Esophagus muscularis mucosa (tissue), 4 donors: Measurements from ENCODE around the gene DUSP9. TPM values are rescaled to one million over a fixed set of nuclear protein-coding genes. Genes with fewer than 3 reads are reported as not detected.
"Not testable (repeated sequence)": the region's sequence is repeated elsewhere in the genome, so short reads cannot be mapped to it uniquely, and the experiment has no call there.

Source experiments
- DNase-seq: peaks from one replicate; pipeline ENCODE4 v3.0.0-alpha.2; 2017; ENCODE audit errors: extremely low spot score
- H3K27ac ChIP-seq, 4 donors: fragments of 200-600 bp; sonication (generic); replicated peaks in 1 of 4; 1 replicate in 3 of 4; 2 replicates in 1 of 4; pipeline ENCODE4 v1.5.1; 2016 to 2019; ENCODE audit warnings: mild to moderate bottlenecking in 1 of 4
- H3K27me3 ChIP-seq, 4 donors: fragments of 200-600 bp; sonication (generic); one replicate each; pipeline versions ENCODE4 v1.5.1 to v1.6.0; 2016 to 2019
- H3K36me3 ChIP-seq, 4 donors: fragments of 200-600 bp; sonication (generic); one replicate each; pipeline ENCODE4 v1.5.1; 2016 to 2019
- H3K4me1 ChIP-seq, 4 donors: fragments of 200-600 bp; sonication (generic); one replicate each; pipeline ENCODE4 v1.5.1; 2016 to 2019
- H3K4me3 ChIP-seq, 4 donors: fragments of 200-600 bp; sonication (generic); 1 replicate in 2 of 4; 2 replicates in 2 of 4; pipeline ENCODE4 v1.5.1; 2016 to 2019; ENCODE audit warnings: mild to moderate bottlenecking in 4 of 4, moderate library complexity in 1 of 4
- H3K9me3 ChIP-seq, 4 donors: fragments of 200-600 bp; sonication (generic); 1 replicate in 3 of 4; 2 replicates in 1 of 4; pipeline ENCODE4 v1.5.1; 2016 to 2019
- EP300 ChIP-seq: sonication (generic); formaldehyde crosslinking; IDR thresholded peaks from one replicate; pipeline ENCODE4 v1.6.1; 2017; ENCODE audit warnings: antibody characterized with exemption
- POLR2A ChIP-seq: fragments of 450-650 bp; IDR thresholded peaks from one replicate; pipeline ENCODE4 v1.6.1; 2017; ENCODE audit warnings: antibody characterized with exemption, moderate library complexity, mild to moderate bottlenecking, low read depth
- POLR2AphosphoS5 ChIP-seq, 2 donors: sonication (generic); formaldehyde crosslinking; IDR thresholded peaks; one replicate each; pipeline ENCODE4 v1.6.1; 2017; ENCODE audit warnings: antibody characterized with exemption in 2 of 2
- WGBS: methylation state at CpG from one replicate; pipeline ENCODE4 v1.1.5; 2018; 5-methylcytosine and 5-hydroxymethylcytosine counted together
- intact Hi-C: fragments of 100-400 bp; cut with DNase I; formaldehyde crosslinking; loops from one replicate; pipeline ENCODE4 v1.15.1; 2023
- total RNA-seq, 4 donors: library from RNA; depleted of rRNA; stranded (reverse); fragments of >200 nt; gene quantifications; one replicate each; pipeline versions ENCODE4 v1.1.0 to v1.2.1, GENCODE V29; 2016
- TF ChIP-seq, protein P1 (sequence below), 3 experiments: fragments of 200-600 bp in 2 of 3; fragments of 450-650 bp in 1 of 3; sonication (generic) in 2 of 3; IDR thresholded peaks; one replicate each; pipeline ENCODE4 v1.5.1; 2017 to 2019; ENCODE audit warnings: antibody characterized with exemption in 3 of 3, mild to moderate bottlenecking in 2 of 3, moderate library complexity in 1 of 3

DUSP9 gene
- total RNA-seq, 4 donors from 2014 or later = not detected

DNA sequence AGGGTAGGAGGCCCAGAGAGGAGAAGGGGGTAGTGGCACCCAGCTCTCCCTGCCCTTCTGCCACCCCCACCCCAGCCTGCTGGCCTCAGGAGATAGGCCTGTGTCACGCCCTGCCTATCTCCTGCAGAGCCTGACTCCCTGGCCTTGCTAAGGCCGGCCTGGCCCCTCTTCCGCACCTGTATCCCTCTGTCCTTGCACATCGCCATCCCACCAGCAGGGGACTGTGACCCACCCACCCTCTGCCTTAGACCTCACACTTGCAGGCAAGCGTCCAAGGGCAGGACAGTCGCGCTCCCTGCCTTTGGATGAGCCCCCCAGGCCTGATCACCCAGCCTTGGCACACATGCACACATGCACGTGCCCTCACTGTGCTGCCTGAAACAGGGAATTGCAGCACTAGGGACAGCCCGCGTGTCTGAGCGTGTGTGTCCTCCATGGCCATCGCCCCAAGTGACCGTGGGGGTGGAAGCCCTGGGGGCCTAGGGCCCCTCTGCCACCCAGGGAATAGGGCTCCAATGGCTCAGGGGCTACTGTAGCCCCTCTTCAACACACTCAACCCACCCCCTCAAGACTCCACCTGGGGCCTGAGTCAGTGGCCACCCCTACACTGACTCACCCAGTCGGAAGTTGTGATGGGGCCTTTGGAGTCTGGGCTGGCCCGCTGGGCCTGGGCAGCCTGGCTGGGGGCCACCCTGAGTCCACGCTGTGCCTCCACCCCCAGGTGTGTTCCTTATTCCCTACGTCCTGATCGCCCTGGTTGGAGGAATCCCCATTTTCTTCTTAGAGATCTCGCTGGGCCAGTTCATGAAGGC, 42.9 kb downstream of the DUSP9 start:
- TF ChIP-seq POLR2AphosphoS5 (IDR thresholded peaks at IDR 0.05) = no peak
- no peak for TF ChIP-seq EP300
- no peak for TF ChIP-seq POLR2A
- TF ChIP-seq, protein P1, sequence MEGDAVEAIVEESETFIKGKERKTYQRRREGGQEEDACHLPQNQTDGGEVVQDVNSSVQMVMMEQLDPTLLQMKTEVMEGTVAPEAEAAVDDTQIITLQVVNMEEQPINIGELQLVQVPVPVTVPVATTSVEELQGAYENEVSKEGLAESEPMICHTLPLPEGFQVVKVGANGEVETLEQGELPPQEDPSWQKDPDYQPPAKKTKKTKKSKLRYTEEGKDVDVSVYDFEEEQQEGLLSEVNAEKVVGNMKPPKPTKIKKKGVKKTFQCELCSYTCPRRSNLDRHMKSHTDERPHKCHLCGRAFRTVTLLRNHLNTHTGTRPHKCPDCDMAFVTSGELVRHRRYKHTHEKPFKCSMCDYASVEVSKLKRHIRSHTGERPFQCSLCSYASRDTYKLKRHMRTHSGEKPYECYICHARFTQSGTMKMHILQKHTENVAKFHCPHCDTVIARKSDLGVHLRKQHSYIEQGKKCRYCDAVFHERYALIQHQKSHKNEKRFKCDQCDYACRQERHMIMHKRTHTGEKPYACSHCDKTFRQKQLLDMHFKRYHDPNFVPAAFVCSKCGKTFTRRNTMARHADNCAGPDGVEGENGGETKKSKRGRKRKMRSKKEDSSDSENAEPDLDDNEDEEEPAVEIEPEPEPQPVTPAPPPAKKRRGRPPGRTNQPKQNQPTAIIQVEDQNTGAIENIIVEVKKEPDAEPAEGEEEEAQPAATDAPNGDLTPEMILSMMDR (IDR thresholded peaks at IDR 0.05) = no peak
- peaks cover 3 to 35% (median 30%) of the 10 kb centered on the region in 4 donors for H3K4me1 ChIP-seq
- intact Hi-C loops = no loop called here
- 78% methylated on average over 11 of the region's 19 CpGs for WGBS
- peaks cover 0 to 20% (median 15%) of the 10 kb centered on the region in 4 donors for H3K36me3 ChIP-seq
- H3K27ac ChIP-seq = peak overlapping the region; percentile 83 to 86 (median 86)
- no peaks in the 10 kb centered on the region for H3K27me3 ChIP-seq
- DNase-seq = no peak
- no peaks in the 10 kb centered on the region for H3K9me3 ChIP-seq
- H3K4me3 ChIP-seq = peak overlapping the region; percentile 53 to 68 (median 62)

DNA sequence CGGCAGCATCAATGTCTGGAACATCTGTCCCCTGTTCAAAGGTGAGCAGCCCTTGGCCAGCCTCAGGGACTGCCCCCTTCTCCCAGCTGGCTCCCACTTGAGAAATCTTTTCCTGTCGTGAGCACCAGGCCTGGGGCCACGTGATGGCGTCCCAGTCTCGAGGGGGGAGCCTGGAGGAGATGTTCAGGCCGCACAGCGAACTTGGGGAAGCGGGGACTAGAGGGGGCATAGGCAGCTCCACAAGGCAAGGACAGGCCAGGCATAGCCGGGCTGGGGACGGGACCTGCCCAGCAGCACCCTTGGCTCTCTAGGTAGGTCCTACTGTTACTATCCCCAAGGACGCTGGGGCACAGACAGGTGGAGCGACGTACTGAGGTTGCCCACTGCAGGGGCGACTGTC, 43.5 kb downstream of the DUSP9 start:
- peak overlapping the region; percentile 83 to 86 (median 86) for H3K27ac ChIP-seq
- H3K4me1 ChIP-seq = peaks cover 3 to 35% (median 30%) of the 10 kb centered on the region in 4 donors
- WGBS = 80% methylated on average over 12 of the region's 14 CpGs

DNA sequence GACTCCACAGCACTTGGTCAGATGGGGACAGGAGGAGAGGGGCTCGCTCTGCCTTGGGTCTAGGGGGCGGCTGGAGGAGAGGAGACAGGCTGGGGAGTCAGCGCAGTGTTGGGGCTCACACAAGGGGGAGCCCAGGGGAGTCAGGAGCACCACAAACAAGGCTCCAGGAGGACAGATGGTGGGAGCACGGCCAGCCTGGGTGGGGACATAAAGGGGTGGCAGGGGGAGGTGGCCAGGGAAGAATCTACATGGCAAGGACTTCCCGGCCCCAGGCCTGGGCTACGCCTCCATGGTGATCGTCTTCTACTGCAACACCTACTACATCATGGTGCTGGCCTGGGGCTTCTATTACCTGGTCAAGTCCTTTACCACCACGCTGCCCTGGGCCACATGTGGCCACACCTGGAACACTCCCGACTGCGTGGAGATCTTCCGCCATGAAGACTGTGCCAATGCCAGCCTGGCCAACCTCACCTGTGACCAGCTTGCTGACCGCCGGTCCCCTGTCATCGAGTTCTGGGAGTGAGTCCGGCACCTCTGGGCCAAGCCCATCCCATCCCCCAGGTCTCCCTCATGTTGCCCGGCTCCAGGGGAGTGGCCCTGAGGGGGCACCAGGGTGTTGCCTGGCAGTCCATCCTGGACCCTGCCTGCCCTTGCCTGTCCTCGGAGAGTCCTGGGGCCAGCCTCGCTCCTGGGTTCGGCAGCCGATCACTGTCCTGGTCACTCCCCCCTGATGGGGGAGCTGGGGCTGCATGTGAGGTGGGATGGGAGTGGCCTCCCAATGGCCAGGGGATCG, 44.2 kb downstream of the DUSP9 start:
- H3K27me3 ChIP-seq, H3K4me3 ChIP-seq, H3K9me3 ChIP-seq, intact Hi-C loops, DNase-seq: not testable (repeated sequence)
- peaks cover 3 to 35% (median 30%) of the 10 kb centered on the region in 4 donors for H3K4me1 ChIP-seq
- peak overlapping the region in 2 of 4 donors; percentile 14 to 86 for H3K27ac ChIP-seq
- H3K36me3 ChIP-seq = peaks cover 0 to 24% (median 16%) of the 10 kb centered on the region in 4 donors
- 78% methylated on average over 7 of the region's 21 CpGs for WGBS

More for the DNA sequence above, 43.5 kb downstream of the DUSP9 start:
- Histone ChIP-seq H3K9me3 (no peaks in the 10 kb centered on the region), H3K27me3 (no peaks in the 10 kb centered on the region), H3K4me3 (peak overlapping the region in 2 of 4 donors; percentile 61 to 68), H3K36me3 (peaks cover 0 to 24% (median 16%) of the 10 kb centered on the region in 4 donors)
- intact Hi-C loops = no loop called here
- TF ChIP-seq, protein P1 (IDR thresholded peaks at IDR 0.05) = no peak
- TF ChIP-seq POLR2A (no peak), POLR2AphosphoS5 (IDR thresholded peaks at IDR 0.05) (no peak), EP300 (no peak)
- DNase-seq = no peak

DNA sequence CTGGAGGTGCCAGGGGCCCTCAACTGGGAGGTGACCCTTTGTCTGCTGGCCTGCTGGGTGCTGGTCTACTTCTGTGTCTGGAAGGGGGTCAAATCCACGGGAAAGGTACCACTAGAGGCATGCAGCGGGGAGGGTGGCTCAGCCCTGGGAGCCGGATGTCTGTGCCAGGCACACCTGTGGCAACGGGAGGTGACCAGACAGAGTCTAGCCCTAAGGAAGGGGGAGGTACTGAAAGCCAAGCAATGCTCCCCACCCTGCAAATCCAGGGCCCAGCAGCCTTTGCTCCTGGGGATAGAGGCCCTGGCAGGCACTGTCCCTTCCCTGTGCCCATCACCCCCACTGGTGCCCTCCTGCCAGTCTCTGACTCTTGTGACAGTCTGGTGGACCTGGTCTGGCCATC, 45.0 kb downstream of the DUSP9 start:
- H3K4me3 ChIP-seq = no peak overlapping the region
- H3K36me3 ChIP-seq = peaks cover 0 to 29% (median 19%) of the 10 kb centered on the region in 4 donors
- intact Hi-C loops = no loop called here
- no peak for DNase-seq
- H3K9me3 ChIP-seq = no peaks in the 10 kb centered on the region
- peak overlapping the region in 1 of 4 donors; percentile 21 for H3K27ac ChIP-seq
- TF ChIP-seq, protein P1 (IDR thresholded peaks at IDR 0.05) = no peak
- TF ChIP-seq EP300 = no peak
- no peak for TF ChIP-seq POLR2A
- no peak for TF ChIP-seq POLR2AphosphoS5 (IDR thresholded peaks at IDR 0.05)
- 33% methylated on average over 1 of the region's 4 CpGs for WGBS
- H3K4me1 ChIP-seq = peaks cover 3 to 32% (median 27%) of the 10 kb centered on the region in 4 donors
- H3K27me3 ChIP-seq = no peaks in the 10 kb centered on the region

DNA sequence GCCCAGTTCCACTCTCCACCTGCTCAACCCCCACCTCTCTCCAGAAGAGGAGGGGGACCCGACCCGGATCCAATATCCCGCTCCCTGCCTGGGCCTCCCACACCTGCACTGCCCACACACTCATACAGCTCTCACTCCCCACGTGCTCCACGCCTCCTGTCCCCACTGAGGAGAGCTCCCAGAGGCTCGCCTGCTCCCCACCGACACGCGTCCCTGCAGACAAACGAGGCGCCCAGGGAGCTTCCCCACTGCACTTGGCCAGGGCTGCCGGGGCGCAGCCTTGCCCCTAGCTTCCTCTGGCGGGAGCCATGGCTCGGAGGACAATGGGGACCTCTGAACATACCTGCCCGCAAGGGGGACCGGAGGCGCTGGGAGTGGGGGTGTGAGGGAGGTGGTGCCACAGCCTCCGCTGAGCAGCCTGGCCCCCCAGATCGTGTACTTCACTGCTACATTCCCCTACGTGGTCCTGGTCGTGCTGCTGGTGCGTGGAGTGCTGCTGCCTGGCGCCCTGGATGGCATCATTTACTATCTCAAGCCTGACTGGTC, 45.7 kb downstream of the DUSP9 start:
- peaks cover 0 to 31% (median 20%) of the 10 kb centered on the region in 4 donors for H3K36me3 ChIP-seq
- WGBS = 72% methylated on average over 19 of the region's 24 CpGs
- intact Hi-C loops = no loop called here
- no peak overlapping the region for H3K4me3 ChIP-seq
- H3K4me1 ChIP-seq = peaks cover 0 to 27% (median 22%) of the 10 kb centered on the region in 4 donors
- H3K27ac ChIP-seq = no peak overlapping the region
- no peak for DNase-seq
- TF ChIP-seq POLR2AphosphoS5 (IDR thresholded peaks at IDR 0.05) (no peak), POLR2A (no peak), EP300 (no peak)
- TF ChIP-seq, protein P1 (IDR thresholded peaks at IDR 0.05) = no peak
- no peaks in the 10 kb centered on the region for H3K9me3 ChIP-seq
- no peaks in the 10 kb centered on the region for H3K27me3 ChIP-seq
